Neural cell (in vitro differentiated cells): ENCODE results near the gene TEX11. TPM values are rescaled to one million over a fixed set of nuclear protein-coding genes. Genes with fewer than 3 reads are reported as not detected.

Experiments
- H2AFZ ChIP-seq: fragments of 200-600, 300-800 bp; sonication (generic), shearing (Covaris generic); 2 replicates; pipeline ENCODE4 v1.6.0; 2014; ENCODE audit warnings: low read depth, mild to moderate bottlenecking, antibody characterized with exemption, low read length, moderate library complexity
- H3F3A ChIP-seq: fragments of 200-600 bp; shearing (Covaris generic); 2 replicates; pipeline ENCODE4 v1.6.1; 2016; ENCODE audit warnings: mild to moderate bottlenecking, moderate library complexity, mixed read lengths, antibody characterized with exemption, low read length; ENCODE audit not compliant: insufficient read depth, poor library complexity, severe bottlenecking
- H3K27ac ChIP-seq: fragments of 200-600, 300-800 bp; sonication (generic), shearing (Covaris generic); 2 replicates; pipeline ENCODE4 v1.5.1; 2014; ENCODE audit warnings: mild to moderate bottlenecking, low read length, moderate library complexity
- H3K27me3 ChIP-seq: fragments of 300-800, 200-600 bp; sonication (generic), shearing (Covaris generic); 2 replicates; pipeline ENCODE4 v1.6.0; 2014; ENCODE audit warnings: mild to moderate bottlenecking, low read depth, low read length, moderate library complexity; ENCODE audit not compliant: insufficient read depth
- H3K36me3 ChIP-seq: fragments of 300-800, 200-600 bp; sonication (generic), shearing (Covaris generic); 2 replicates; pipeline ENCODE4 v1.5.1; 2014; ENCODE audit warnings: mild to moderate bottlenecking, antibody characterized with exemption, low read length, moderate library complexity; ENCODE audit not compliant: insufficient read depth
- H3K4me2 ChIP-seq: fragments of 300-800, 200-600 bp; sonication (generic), shearing (Covaris generic); 2 replicates; pipeline ENCODE4 v1.6.0; 2014; ENCODE audit warnings: mild to moderate bottlenecking, low read length
- H3K4me3 ChIP-seq: fragments of 300-800, 200-600 bp; sonication (generic), shearing (Covaris generic); 2 replicates; pipeline ENCODE4 v1.5.1; 2014; ENCODE audit warnings: mild to moderate bottlenecking, low read length, moderate library complexity
- H3K79me2 ChIP-seq: fragments of 200-600 bp; shearing (Covaris generic); replicated peaks from 2 replicates; pipeline ENCODE4 v1.6.0; 2014; ENCODE audit warnings: mild to moderate bottlenecking, low read length, moderate library complexity; ENCODE audit not compliant: insufficient read depth
- H3K9ac ChIP-seq: fragments of 300-800, 200-600 bp; sonication (generic), shearing (Covaris generic); 2 replicates; pipeline ENCODE4 v1.6.1; 2016; ENCODE audit warnings: mild to moderate bottlenecking, low read length, mixed read lengths
- H3K9me2 ChIP-seq: fragments of 200-600 bp; shearing (Covaris generic); 2 replicates; pipeline ENCODE4 v1.6.1; 2016; ENCODE audit warnings: mild to moderate bottlenecking, low read length, mixed read lengths; ENCODE audit not compliant: insufficient read depth
- H3K9me3 ChIP-seq: fragments of 200-600, 300-800 bp; sonication (generic), shearing (Covaris generic); 2 replicates; pipeline ENCODE4 v1.6.1; 2016; ENCODE audit warnings: mild to moderate bottlenecking, mixed run types, low read length, moderate library complexity, mixed read lengths
- H4K20me1 ChIP-seq: fragments of 200-600 bp; shearing (Covaris generic); 2 replicates; pipeline ENCODE4 v1.6.1; 2016; ENCODE audit warnings: mild to moderate bottlenecking, mixed run types; ENCODE audit not compliant: insufficient read depth
- EP300 ChIP-seq: fragments of 450-650 bp; conservative IDR thresholded peaks from 2 replicates; pipeline ENCODE4 v1.6.1; 2014; ENCODE audit warnings: antibody characterized with exemption, mild to moderate bottlenecking, moderate library complexity; ENCODE audit not compliant: poor library complexity, severe bottlenecking
- EZH2 ChIP-seq: fragments of 200-600, 300-800 bp; shearing (Covaris generic), sonication (generic); IDR thresholded peaks from 2 replicates; pipeline ENCODE4 v1.6.1; 2014; ENCODE audit warnings: antibody characterized with exemption, low read length, borderline replicate concordance, mild to moderate bottlenecking; ENCODE audit not compliant: insufficient read depth, poor library complexity, severe bottlenecking
- MXI1 ChIP-seq: fragments of 450-650 bp; conservative IDR thresholded peaks from 2 replicates; pipeline ENCODE4 v1.6.1; 2014; ENCODE audit warnings: antibody characterized with exemption, mild to moderate bottlenecking; ENCODE audit not compliant: poor library complexity, severe bottlenecking
- POLR2AphosphoS5 ChIP-seq: IDR thresholded peaks from 2 replicates; pipeline ENCODE4 v1.6.1; 2012
- RAD21 ChIP-seq: fragments of 450-650 bp; conservative IDR thresholded peaks from 2 replicates; pipeline ENCODE4 v1.6.1; 2014; ENCODE audit warnings: antibody characterized with exemption, mild to moderate bottlenecking, moderate library complexity
- REST ChIP-seq: IDR thresholded peaks from 2 replicates; pipeline ENCODE4 v1.6.1; 2012; ENCODE audit warnings: borderline replicate concordance
- SMC3 ChIP-seq: fragments of 450-650 bp; conservative IDR thresholded peaks from 2 replicates; pipeline ENCODE4 v1.6.1; 2014; ENCODE audit warnings: antibody characterized with exemption, mild to moderate bottlenecking, moderate library complexity; ENCODE audit not compliant: poor library complexity
- TAF1 ChIP-seq: IDR thresholded peaks from 2 replicates; pipeline ENCODE4 v1.6.1; 2012; ENCODE audit warnings: low read depth
- polyA plus RNA-seq: library from polyadenylated mRNA; depleted of rRNA; stranded (reverse); fragments of >200 nt; gene quantifications from 2 replicates; pipeline ENCODE4 v1.2.3, GENCODE V29; 2014
- TF ChIP-seq, protein P1 (sequence below): fragments of 450-650 bp; IDR thresholded peaks from 2 replicates; pipeline ENCODE4 v1.5.1; 2014; ENCODE audit warnings: antibody characterized with exemption, mild to moderate bottlenecking, moderate library complexity; ENCODE audit not compliant: poor library complexity, severe bottlenecking

The TEX11 gene
- polyA plus RNA-seq, 1 donor from 2014 or later, result not detected

DNA sequence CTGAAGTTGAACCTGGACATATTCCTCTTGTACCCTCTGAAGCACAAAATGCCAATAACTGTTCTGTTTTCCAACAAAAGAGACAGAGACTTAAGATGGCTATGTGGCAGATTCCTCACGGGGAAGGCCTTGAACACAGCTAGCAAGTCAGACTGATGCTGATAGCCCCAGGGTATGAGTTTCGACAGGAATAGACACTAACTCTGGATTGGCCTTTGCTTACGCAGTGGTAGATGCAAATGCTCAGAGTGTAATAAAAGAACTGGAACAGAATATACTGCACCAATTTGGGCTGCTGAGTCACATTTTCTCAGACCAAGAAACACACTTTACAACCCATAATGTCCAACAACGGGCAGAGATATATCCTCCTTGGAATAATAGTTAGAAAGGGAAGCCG, 290.0 kb downstream of the TEX11 start:
- H3K9ac ChIP-seq, result no peak overlapping the region
- no peak for TF ChIP-seq POLR2AphosphoS5
- no peaks in the 10 kb centered on the region for H3K36me3 ChIP-seq

GRCh38 chrX:70613295-70613694, 295.2 kb downstream of the TEX11 start:
- Histone ChIP-seq H3K27ac (no peak overlapping the region), H3K9me2 (no peaks in the 10 kb centered on the region), H3K27me3 (no peaks in the 10 kb centered on the region), H3K4me2 (no peak overlapping the region), H4K20me1 (no peaks in the 10 kb centered on the region), H3K9ac (no peak overlapping the region), H3K9me3 (no peaks in the 10 kb centered on the region), H3F3A (no peaks in the 10 kb centered on the region), H2AFZ (no peak overlapping the region), H3K36me3 (no peaks in the 10 kb centered on the region), H3K79me2 (no peaks in the 10 kb centered on the region), H3K4me3 (no peak overlapping the region)
- no peak for TF ChIP-seq MXI1
- TF ChIP-seq TAF1, result no peak
- TF ChIP-seq EP300, result no peak
- no peak for TF ChIP-seq SMC3
- TF ChIP-seq RAD21, result no peak

More for the DNA sequence above, 290.0 kb downstream of the TEX11 start:
- Histone ChIP-seq H3K9me2 (no peaks in the 10 kb centered on the region), H4K20me1 (no peaks in the 10 kb centered on the region), H2AFZ (no peak overlapping the region), H3K9me3 (no peaks in the 10 kb centered on the region), H3K4me2 (no peak overlapping the region), H3K4me3 (no peak overlapping the region), H3K27ac (no peak overlapping the region), H3F3A (no peaks in the 10 kb centered on the region), H3K27me3 (no peaks in the 10 kb centered on the region), H3K79me2 (no peaks in the 10 kb centered on the region)

- Histone ChIP-seq H3K4me2 (no peak overlapping the region), H3K9me2 (no peaks in the 10 kb centered on the region), H3F3A (no peaks in the 10 kb centered on the region), H3K27ac (no peak overlapping the region), H3K4me3 (no peak overlapping the region), H4K20me1 (no peaks in the 10 kb centered on the region), H3K9me3 (no peaks in the 10 kb centered on the region), H2AFZ (no peak overlapping the region), H3K27me3 (no peaks in the 10 kb centered on the region), H3K9ac (no peak overlapping the region), H3K36me3 (no peaks in the 10 kb centered on the region), H3K79me2 (no peaks in the 10 kb centered on the region)
- TF ChIP-seq TAF1 (no peak), SMC3 (no peak), EP300 (no peak), EZH2 (no peak), REST (no peak), MXI1 (no peak), RAD21 (no peak), POLR2AphosphoS5 (no peak)
- TF ChIP-seq, protein P1, sequence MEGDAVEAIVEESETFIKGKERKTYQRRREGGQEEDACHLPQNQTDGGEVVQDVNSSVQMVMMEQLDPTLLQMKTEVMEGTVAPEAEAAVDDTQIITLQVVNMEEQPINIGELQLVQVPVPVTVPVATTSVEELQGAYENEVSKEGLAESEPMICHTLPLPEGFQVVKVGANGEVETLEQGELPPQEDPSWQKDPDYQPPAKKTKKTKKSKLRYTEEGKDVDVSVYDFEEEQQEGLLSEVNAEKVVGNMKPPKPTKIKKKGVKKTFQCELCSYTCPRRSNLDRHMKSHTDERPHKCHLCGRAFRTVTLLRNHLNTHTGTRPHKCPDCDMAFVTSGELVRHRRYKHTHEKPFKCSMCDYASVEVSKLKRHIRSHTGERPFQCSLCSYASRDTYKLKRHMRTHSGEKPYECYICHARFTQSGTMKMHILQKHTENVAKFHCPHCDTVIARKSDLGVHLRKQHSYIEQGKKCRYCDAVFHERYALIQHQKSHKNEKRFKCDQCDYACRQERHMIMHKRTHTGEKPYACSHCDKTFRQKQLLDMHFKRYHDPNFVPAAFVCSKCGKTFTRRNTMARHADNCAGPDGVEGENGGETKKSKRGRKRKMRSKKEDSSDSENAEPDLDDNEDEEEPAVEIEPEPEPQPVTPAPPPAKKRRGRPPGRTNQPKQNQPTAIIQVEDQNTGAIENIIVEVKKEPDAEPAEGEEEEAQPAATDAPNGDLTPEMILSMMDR, result no peak
Measured at GRCh38 chrX:70605352-70605751, 303.2 kb downstream of the TEX11 start.
